Measurements from ENCODE around the gene PREX1.

Gene PREX1

GRCh38 chr20:48866936-48867335 lies 39.1 kb upstream of the PREX1 start:
- Histone ChIP-seq H3K36me3 (replicated peaks) (no peaks in the 10 kb centered on the region), H3K27me3 (replicated peaks) (no peaks in the 10 kb centered on the region), H3K4me3 (ENCODE audit: low read depth, low read length) (no peak overlapping the region), H3K27ac (no peak overlapping the region)
- TF ChIP-seq CTCF (IDR thresholded peaks at IDR 0.05; ENCODE audit: low read depth, low read length, missing control alignments), result no peak
- DNase-seq, result no peak
- in situ Hi-C loops (cut with HindIII; ENCODE audit: low pct_ligation_motif_present, low sequenced_read_pairs), result no loop called here

- no peak for DNase-seq
- TF ChIP-seq CTCF (IDR thresholded peaks at IDR 0.05; ENCODE audit: low read depth, low read length, missing control alignments), result no peak
- Histone ChIP-seq H3K4me3 (ENCODE audit: low read depth, low read length) (no peak overlapping the region), H3K27ac (no peak overlapping the region), H3K27me3 (replicated peaks) (no peaks in the 10 kb centered on the region), H3K36me3 (replicated peaks) (no peaks in the 10 kb centered on the region)
- in situ Hi-C loops (cut with HindIII; ENCODE audit: low pct_ligation_motif_present, low sequenced_read_pairs), result no loop called here
These were observed 37.0 kb upstream of the PREX1 start for GRCh38 chr20:48864738-48865318.

- in situ Hi-C loops (cut with HindIII; ENCODE audit: low pct_ligation_motif_present, low sequenced_read_pairs), result no loop called here
These were observed 36.5 kb upstream of the PREX1 start for GRCh38 chr20:48864254-48864653.

GRCh38 chr20:48862279-48862678 lies 34.5 kb upstream of the PREX1 start:
- no peak for TF ChIP-seq CTCF (IDR thresholded peaks at IDR 0.05; ENCODE audit: low read depth, low read length, missing control alignments)
- no peaks in the 10 kb centered on the region for H3K27me3 ChIP-seq (replicated peaks)
- in situ Hi-C loops (cut with HindIII; ENCODE audit: low pct_ligation_motif_present, low sequenced_read_pairs), result no loop called here

More at GRCh38 chr20:48864254-48864653, 36.5 kb upstream of the PREX1 start:
- Histone ChIP-seq H3K36me3 (replicated peaks) (no peaks in the 10 kb centered on the region), H3K27ac (no peak overlapping the region), H3K4me3 (ENCODE audit: low read depth, low read length) (no peak overlapping the region), H3K27me3 (replicated peaks) (no peaks in the 10 kb centered on the region)
- DNase-seq, result no peak
- no peak for TF ChIP-seq CTCF (IDR thresholded peaks at IDR 0.05; ENCODE audit: low read depth, low read length, missing control alignments)

GRCh38 chr20:48861444-48861843 lies 33.6 kb upstream of the PREX1 start:
- no peak for TF ChIP-seq CTCF (IDR thresholded peaks at IDR 0.05; ENCODE audit: low read depth, low read length, missing control alignments)
- Histone ChIP-seq H3K27ac (no peak overlapping the region), H3K36me3 (replicated peaks) (no peaks in the 10 kb centered on the region), H3K4me3 (ENCODE audit: low read depth, low read length) (no peak overlapping the region), H3K27me3 (replicated peaks) (no peaks in the 10 kb centered on the region)
- in situ Hi-C loops (cut with HindIII; ENCODE audit: low pct_ligation_motif_present, low sequenced_read_pairs), result no loop called here
- no peak for DNase-seq

More at GRCh38 chr20:48862279-48862678, 34.5 kb upstream of the PREX1 start:
- DNase-seq, result no peak
- Histone ChIP-seq H3K27ac (no peak overlapping the region), H3K36me3 (replicated peaks) (no peaks in the 10 kb centered on the region), H3K4me3 (ENCODE audit: low read depth, low read length) (no peak overlapping the region)
